Esophagus muscularis mucosa (tissue), 3 donors: ENCODE results near the gene SPC25.

Source experiments
- EP300 ChIP-seq: sonication (generic); formaldehyde crosslinking; IDR thresholded peaks from one replicate; pipeline ENCODE4 v1.6.1; 2017; ENCODE audit warnings: antibody characterized with exemption
- TF ChIP-seq, protein P1 (sequence below), 3 experiments: fragments of 200-600 bp in 2 of 3; fragments of 450-650 bp in 1 of 3; sonication (generic) in 2 of 3; IDR thresholded peaks; one replicate each; pipeline ENCODE4 v1.5.1; 2017 to 2019; ENCODE audit warnings: antibody characterized with exemption in 3 of 3, mild to moderate bottlenecking in 2 of 3, moderate library complexity in 1 of 3

DNA sequence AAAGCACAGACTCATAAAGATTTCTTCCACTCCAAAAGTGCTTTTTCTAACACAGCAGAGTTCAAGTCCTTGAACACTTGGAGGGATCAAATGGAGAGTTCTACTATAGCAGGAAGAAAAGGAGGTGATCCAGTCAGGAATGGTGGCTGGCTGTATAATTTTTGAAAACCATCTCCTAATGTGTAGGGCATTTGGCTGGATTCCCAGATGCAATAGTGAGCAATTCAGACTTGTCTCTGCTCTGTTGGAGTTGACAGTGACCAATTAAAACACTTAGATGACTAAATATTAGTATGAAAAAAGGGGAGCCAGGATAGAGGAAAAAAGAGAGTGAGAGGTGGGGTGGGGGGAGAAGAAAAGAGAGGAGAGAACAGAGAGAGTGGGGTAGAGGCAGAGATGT, 5.5 kb upstream of the SPC25 start:
- no peak for TF ChIP-seq EP300
- TF ChIP-seq, protein P1, sequence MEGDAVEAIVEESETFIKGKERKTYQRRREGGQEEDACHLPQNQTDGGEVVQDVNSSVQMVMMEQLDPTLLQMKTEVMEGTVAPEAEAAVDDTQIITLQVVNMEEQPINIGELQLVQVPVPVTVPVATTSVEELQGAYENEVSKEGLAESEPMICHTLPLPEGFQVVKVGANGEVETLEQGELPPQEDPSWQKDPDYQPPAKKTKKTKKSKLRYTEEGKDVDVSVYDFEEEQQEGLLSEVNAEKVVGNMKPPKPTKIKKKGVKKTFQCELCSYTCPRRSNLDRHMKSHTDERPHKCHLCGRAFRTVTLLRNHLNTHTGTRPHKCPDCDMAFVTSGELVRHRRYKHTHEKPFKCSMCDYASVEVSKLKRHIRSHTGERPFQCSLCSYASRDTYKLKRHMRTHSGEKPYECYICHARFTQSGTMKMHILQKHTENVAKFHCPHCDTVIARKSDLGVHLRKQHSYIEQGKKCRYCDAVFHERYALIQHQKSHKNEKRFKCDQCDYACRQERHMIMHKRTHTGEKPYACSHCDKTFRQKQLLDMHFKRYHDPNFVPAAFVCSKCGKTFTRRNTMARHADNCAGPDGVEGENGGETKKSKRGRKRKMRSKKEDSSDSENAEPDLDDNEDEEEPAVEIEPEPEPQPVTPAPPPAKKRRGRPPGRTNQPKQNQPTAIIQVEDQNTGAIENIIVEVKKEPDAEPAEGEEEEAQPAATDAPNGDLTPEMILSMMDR (IDR thresholded peaks at IDR 0.05): no peak
